WTC11 (cell line): Measurements from ENCODE around the gene PPP1R9A. TPM values are rescaled to one million over a fixed set of nuclear protein-coding genes. Genes with fewer than 3 reads are reported as not detected.

Source experiments
- ATAC-seq: fragments of 200-7000 bp; cut with Tn5 transposase; 2 replicates; pipeline ENCODE4 v1.10.0; 2021; ENCODE audit warnings: mild to moderate bottlenecking, moderate library complexity
- CTCF ChIA-PET: fragments of 300-600 bp; sonication (Branson Sonifier 250); formaldehyde crosslinking; loops from one replicate; lab custom pipeline; 2021; ENCODE audit warnings: antibody characterized with exemption; lab: Charles Lee
- POLR2A ChIA-PET: fragments of 350-600 bp; sonication (Branson Sonifier 250); formaldehyde crosslinking; loops from one replicate; lab custom pipeline; 2021; ENCODE audit warnings: antibody characterized with exemption; lab: Charles Lee
- DNase-seq: peaks from one replicate; pipeline ENCODE4 v3.0.0; 2021; ENCODE audit warnings: low spot score
- H3K27ac Mint-ChIP-seq: 2 replicates; pipeline ENCODE4 v1.8.0; 2021; ENCODE audit warnings: mixed read lengths
- H3K27me3 Mint-ChIP-seq: 2 replicates; pipeline ENCODE4 v1.8.0; 2021; ENCODE audit warnings: low read depth, mild to moderate bottlenecking, moderate library complexity, mixed read lengths
- H3K36me3 Mint-ChIP-seq: 2 replicates; pipeline ENCODE4 v1.8.0; 2021; ENCODE audit warnings: mixed read lengths
- H3K4me1 Mint-ChIP-seq: 2 replicates; pipeline ENCODE4 v1.8.0; 2022; ENCODE audit warnings: mixed read lengths
- H3K4me3 Mint-ChIP-seq: 2 replicates; pipeline ENCODE4 v1.8.0; 2021; ENCODE audit warnings: mild to moderate bottlenecking, moderate library complexity, mixed read lengths
- H3K9me3 Mint-ChIP-seq: 2 replicates; pipeline ENCODE4 v1.8.0; 2021; ENCODE audit warnings: mixed read lengths
- ATF6 ChIP-seq: sonication (generic); formaldehyde crosslinking; IDR thresholded peaks from 2 replicates; pipeline ENCODE4 v1.8.1; 2023; ENCODE audit warnings: mild to moderate bottlenecking, missing genetic modification reagents
- EMX1 ChIP-seq: fragments of 250-450 bp; sonication (Bioruptor Pico); IDR thresholded peaks from 2 replicates; pipeline ENCODE4 v1.8.0; 2021; ENCODE audit warnings: mild to moderate bottlenecking
- FOXJ3 ChIP-seq: sonication (generic); formaldehyde crosslinking; IDR thresholded peaks from 2 replicates; pipeline ENCODE4 v1.9.0; 2021; ENCODE audit warnings: missing genetic modification reagents, mild to moderate bottlenecking, borderline replicate concordance
- FOXP1 ChIP-seq: sonication (generic); formaldehyde crosslinking; IDR thresholded peaks from 2 replicates; pipeline ENCODE4 v1.8.0; 2022; ENCODE audit warnings: missing genetic modification reagents, mild to moderate bottlenecking, moderate library complexity, borderline replicate concordance
- IRF2 ChIP-seq: sonication (generic); formaldehyde crosslinking; IDR thresholded peaks from 2 replicates; pipeline ENCODE4 v1.8.0; 2022; ENCODE audit warnings: low read depth, missing genetic modification reagents, borderline replicate concordance
- JAZF1 ChIP-seq: fragments of 250-450 bp; sonication (Bioruptor Pico); IDR thresholded peaks from 2 replicates; pipeline ENCODE4 v1.9.0; 2021; ENCODE audit warnings: moderate library complexity, mild to moderate bottlenecking, inconsistent platforms
- KAT7 ChIP-seq: sonication (generic); formaldehyde crosslinking; IDR thresholded peaks from 2 replicates; pipeline ENCODE4 v1.8.1; 2023; ENCODE audit warnings: missing genetic modification reagents, mild to moderate bottlenecking, borderline replicate concordance
- NFYB ChIP-seq: sonication (generic); formaldehyde crosslinking; conservative IDR thresholded peaks from 2 replicates; pipeline ENCODE4 v1.8.0; 2022; ENCODE audit warnings: low read depth, missing genetic modification reagents
- NR2C2 ChIP-seq: sonication (generic); formaldehyde crosslinking; IDR thresholded peaks from 2 replicates; pipeline ENCODE4 v1.8.0; 2022; ENCODE audit warnings: mild to moderate bottlenecking, missing genetic modification reagents
- PRDM15 ChIP-seq: sonication (generic); formaldehyde crosslinking; IDR thresholded peaks from 2 replicates; pipeline ENCODE4 v1.8.0; 2022; ENCODE audit warnings: missing genetic modification reagents
- TEAD4 ChIP-seq: sonication (generic); formaldehyde crosslinking; IDR thresholded peaks from 2 replicates; pipeline ENCODE4 v1.8.0; 2022; ENCODE audit warnings: mild to moderate bottlenecking, missing genetic modification reagents
- ZNF219 ChIP-seq: sonication (generic); formaldehyde crosslinking; IDR thresholded peaks from 2 replicates; pipeline ENCODE4 v1.8.0; 2023; ENCODE audit warnings: missing genetic modification reagents, mild to moderate bottlenecking, borderline replicate concordance
- ZNF396 ChIP-seq: fragments of 250-450 bp; sonication (Bioruptor Pico); IDR thresholded peaks from 2 replicates; pipeline ENCODE4 v1.8.0; 2021; ENCODE audit warnings: mild to moderate bottlenecking, moderate library complexity, borderline replicate concordance
- ZNF423 ChIP-seq: fragments of 250-450 bp; sonication (Bioruptor Pico); IDR thresholded peaks from 2 replicates; pipeline ENCODE4 v2.1.2; 2022; ENCODE audit warnings: mild to moderate bottlenecking, moderate library complexity
- total RNA-seq: library from RNA; stranded (reverse); gene quantifications from 3 replicates; pipeline ENCODE4 v1.2.3, GENCODE V29; 2021
- TF ChIP-seq, protein P1 (sequence below): fragments of 250-450 bp; sonication (Bioruptor Pico); IDR thresholded peaks from 2 replicates; pipeline ENCODE4 v1.9.0; 2021; ENCODE audit warnings: mild to moderate bottlenecking
- TF ChIP-seq, protein P2 (sequence below): sonication (generic); formaldehyde crosslinking; IDR thresholded peaks from 2 replicates; pipeline ENCODE4 v1.8.1; 2022; ENCODE audit warnings: mild to moderate bottlenecking, missing genetic modification reagents, moderate library complexity, borderline replicate concordance
- TF ChIP-seq, protein P3 (sequence below): sonication (generic); formaldehyde crosslinking; IDR thresholded peaks from 2 replicates; pipeline ENCODE4 v1.8.0; 2022; ENCODE audit warnings: mild to moderate bottlenecking, missing genetic modification reagents

Gene PPP1R9A
- total RNA-seq, 1 experiment from 2014 or later = 16.8 TPM

- Mint-ChIP-seq H3K27me3 (peaks cover 3% of the 10 kb centered on the region), H3K4me1 (no peaks in the 10 kb centered on the region), H3K36me3 (peaks cover 16% of the 10 kb centered on the region), H3K9me3 (peaks cover 42% of the 10 kb centered on the region), H3K27ac (no peak overlapping the region), H3K4me3 (no peak overlapping the region)
- ATAC-seq (no peak), DNase-seq (no peak)
- TF ChIP-seq KAT7 (CRISPR knock-in tag) = no peak
- TF ChIP-seq PRDM15 (CRISPR knock-in tag) = no peak
- no peak for TF ChIP-seq FOXP1 (CRISPR knock-in tag)
- TF ChIP-seq ATF6 (CRISPR knock-in tag) = no peak
- TF ChIP-seq, protein P1, sequence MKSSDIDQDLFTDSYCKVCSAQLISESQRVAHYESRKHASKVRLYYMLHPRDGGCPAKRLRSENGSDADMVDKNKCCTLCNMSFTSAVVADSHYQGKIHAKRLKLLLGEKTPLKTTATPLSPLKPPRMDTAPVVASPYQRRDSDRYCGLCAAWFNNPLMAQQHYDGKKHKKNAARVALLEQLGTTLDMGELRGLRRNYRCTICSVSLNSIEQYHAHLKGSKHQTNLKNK = no peak
- TF ChIP-seq FOXJ3 (CRISPR knock-in tag) = no peak
- TF ChIP-seq, protein P2, sequence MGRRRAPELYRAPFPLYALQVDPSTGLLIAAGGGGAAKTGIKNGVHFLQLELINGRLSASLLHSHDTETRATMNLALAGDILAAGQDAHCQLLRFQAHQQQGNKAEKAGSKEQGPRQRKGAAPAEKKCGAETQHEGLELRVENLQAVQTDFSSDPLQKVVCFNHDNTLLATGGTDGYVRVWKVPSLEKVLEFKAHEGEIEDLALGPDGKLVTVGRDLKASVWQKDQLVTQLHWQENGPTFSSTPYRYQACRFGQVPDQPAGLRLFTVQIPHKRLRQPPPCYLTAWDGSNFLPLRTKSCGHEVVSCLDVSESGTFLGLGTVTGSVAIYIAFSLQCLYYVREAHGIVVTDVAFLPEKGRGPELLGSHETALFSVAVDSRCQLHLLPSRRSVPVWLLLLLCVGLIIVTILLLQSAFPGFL (CRISPR knock-in tag) = no peak
- no peak for TF ChIP-seq ZNF396 (CRISPR knock-in tag)
- TF ChIP-seq TEAD4 = no peak
- TF ChIP-seq ZNF423 (CRISPR knock-in tag) = no peak
- no peak for TF ChIP-seq IRF2 (CRISPR knock-in tag)
- no peak for TF ChIP-seq NFYB (CRISPR knock-in tag)
- TF ChIP-seq, protein P3, sequence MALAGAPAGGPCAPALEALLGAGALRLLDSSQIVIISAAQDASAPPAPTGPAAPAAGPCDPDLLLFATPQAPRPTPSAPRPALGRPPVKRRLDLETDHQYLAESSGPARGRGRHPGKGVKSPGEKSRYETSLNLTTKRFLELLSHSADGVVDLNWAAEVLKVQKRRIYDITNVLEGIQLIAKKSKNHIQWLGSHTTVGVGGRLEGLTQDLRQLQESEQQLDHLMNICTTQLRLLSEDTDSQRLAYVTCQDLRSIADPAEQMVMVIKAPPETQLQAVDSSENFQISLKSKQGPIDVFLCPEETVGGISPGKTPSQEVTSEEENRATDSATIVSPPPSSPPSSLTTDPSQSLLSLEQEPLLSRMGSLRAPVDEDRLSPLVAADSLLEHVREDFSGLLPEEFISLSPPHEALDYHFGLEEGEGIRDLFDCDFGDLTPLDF (CRISPR knock-in tag) = no peak
- no peak for TF ChIP-seq ZNF219 (CRISPR knock-in tag)
- no peak for TF ChIP-seq NR2C2 (CRISPR knock-in tag)
- CTCF ChIA-PET = no interaction called here
- POLR2A ChIA-PET = no interaction called here
Measured at GRCh38 chr7:94874036-94874785, 33.2 kb upstream of the PPP1R9A start.

- DNase-seq (no peak), ATAC-seq (no peak)
- Mint-ChIP-seq H3K36me3 (peaks cover 16% of the 10 kb centered on the region), H3K27me3 (peaks cover 3% of the 10 kb centered on the region), H3K9me3 (peaks cover 34% of the 10 kb centered on the region), H3K27ac (no peak overlapping the region), H3K4me1 (no peaks in the 10 kb centered on the region), H3K4me3 (no peak overlapping the region)
- ChIA-PET CTCF (no interaction called here), POLR2A (no interaction called here)
- no peak for TF ChIP-seq EMX1
- no peak for TF ChIP-seq JAZF1 (CRISPR knock-in tag)
- TF ChIP-seq, all 79 proteins: peak for 0
Measured at GRCh38 chr7:94875201-94875600, 32.2 kb upstream of the PPP1R9A start.
